ENCODE data around the gene RNASEH2A. TPM values are rescaled to one million over a fixed set of nuclear protein-coding genes. Genes with fewer than 3 reads are reported as not detected.
"Not testable (repeated sequence)": the region's sequence is repeated elsewhere in the genome, so short reads cannot be mapped to it uniquely, and the experiment has no call there.

RNASEH2A gene
- total RNA-seq, 1 donor from 2014 or later: 15.9 TPM

- DNase-seq (ENCODE audit: low spot score in 2 of 2) (no peak), FAIRE-seq (no peak)
Measured at GRCh38 chr19:12792853-12793289, 13.5 kb upstream of the RNASEH2A start.

DNA sequence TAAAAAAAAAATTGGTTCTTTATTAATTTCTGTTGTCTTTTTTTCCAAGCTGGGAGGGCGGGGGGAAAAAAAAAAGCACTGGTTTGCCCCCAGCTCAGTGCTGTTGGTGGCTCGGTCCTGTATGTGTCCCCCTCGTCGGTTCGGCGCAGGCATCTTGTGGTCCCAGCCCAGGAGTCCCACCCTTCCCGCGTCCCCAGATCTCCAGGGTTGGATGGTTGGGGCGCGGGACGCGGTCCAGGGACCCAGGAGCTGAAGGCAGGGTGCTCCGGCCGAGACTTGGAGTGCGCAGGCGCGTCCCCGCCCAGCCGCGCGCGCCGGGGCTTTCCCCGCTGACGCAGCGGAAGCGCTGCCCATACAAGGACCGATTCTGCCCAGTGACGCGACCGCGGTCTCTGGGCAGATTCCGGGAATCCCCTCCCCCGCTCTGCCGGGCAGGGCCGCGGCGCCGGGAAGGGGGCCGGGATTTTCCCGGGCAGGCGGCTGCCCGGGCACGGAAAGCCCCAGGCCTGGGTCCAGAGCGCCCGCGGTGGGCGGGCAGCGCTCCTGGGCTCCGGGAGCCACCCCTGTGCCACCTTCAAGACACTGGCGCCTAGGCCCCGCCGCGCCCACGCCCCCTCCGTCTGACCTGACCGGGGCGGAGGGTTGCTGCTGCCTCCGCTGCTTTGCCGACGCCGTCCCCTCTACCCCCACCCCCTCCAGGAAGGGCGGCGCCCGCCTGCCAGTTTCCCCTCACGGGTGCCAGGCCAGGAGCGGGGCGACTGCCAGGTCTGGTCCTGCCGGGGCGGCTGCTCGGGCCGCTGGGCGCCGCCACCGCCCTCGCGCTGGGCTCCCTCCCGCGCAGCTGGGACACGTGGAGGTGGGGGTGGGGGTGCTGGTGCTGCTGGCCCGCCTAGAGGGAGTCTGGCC, 12.8 kb upstream of the RNASEH2A start:
- DNase-seq (ENCODE audit: low spot score in 2 of 2) (peak; percentile 97 to 100), FAIRE-seq (no peak)

DNA sequence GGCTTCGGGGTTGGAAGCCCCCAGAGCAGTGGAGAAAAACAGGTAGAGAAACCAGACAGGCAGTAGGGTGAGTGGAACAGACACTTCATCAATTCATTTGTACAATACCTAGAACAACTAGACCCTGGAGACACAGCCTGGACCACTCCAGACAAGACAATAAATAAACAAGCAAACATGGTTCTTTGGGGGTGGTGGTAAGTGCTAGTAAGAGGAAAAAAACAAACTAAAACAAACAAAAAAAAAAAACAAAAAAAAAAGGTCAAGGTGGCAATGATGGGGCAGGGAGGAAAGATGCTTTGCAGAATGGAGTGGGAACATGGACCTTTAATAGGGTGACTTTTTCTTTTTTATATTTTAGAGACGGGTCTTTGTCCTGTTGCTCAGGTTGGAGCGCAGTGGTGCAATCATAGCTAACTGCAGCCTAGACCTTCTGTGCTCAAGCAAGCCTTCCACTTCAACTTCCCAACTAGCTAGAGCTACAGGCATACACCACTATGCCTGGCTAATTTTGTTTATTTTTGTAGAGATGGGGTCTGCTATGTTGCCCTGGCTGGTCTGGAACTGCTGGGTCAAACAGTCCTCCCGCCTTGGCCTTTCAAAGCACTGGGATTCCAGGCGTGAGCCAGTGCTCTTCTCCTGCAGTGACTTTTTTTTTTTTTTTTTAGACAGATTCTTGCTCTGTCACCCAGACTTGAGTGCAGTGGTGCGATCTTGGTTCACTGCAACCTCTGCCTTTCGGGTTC, 12.0 kb upstream of the RNASEH2A start:
- DNase-seq (ENCODE audit: low spot score in 2 of 2) (no peak), FAIRE-seq (no peak)

DNA sequence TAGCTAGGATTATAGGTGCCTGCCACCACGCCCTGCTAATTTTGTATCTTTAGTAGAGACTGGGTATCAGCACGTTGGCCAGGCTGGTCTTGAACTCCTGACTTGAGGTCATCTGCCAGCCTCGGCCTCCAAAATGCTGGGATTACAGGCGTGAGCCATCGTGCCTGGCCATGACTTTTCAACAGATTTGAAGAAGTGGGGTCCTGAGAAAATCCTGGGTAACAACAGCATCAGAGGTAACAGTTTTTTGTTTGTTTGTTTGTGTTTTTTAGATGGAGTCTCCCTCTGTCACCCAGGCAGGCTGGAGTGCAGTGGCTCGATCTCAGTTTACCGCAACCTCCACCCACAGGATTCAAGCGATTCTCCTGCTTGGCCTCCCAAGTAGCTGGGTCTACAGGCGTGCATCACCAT, 11.4 kb upstream of the RNASEH2A start:
- FAIRE-seq (no peak), DNase-seq (ENCODE audit: low spot score in 2 of 2) (no peak)

DNA sequence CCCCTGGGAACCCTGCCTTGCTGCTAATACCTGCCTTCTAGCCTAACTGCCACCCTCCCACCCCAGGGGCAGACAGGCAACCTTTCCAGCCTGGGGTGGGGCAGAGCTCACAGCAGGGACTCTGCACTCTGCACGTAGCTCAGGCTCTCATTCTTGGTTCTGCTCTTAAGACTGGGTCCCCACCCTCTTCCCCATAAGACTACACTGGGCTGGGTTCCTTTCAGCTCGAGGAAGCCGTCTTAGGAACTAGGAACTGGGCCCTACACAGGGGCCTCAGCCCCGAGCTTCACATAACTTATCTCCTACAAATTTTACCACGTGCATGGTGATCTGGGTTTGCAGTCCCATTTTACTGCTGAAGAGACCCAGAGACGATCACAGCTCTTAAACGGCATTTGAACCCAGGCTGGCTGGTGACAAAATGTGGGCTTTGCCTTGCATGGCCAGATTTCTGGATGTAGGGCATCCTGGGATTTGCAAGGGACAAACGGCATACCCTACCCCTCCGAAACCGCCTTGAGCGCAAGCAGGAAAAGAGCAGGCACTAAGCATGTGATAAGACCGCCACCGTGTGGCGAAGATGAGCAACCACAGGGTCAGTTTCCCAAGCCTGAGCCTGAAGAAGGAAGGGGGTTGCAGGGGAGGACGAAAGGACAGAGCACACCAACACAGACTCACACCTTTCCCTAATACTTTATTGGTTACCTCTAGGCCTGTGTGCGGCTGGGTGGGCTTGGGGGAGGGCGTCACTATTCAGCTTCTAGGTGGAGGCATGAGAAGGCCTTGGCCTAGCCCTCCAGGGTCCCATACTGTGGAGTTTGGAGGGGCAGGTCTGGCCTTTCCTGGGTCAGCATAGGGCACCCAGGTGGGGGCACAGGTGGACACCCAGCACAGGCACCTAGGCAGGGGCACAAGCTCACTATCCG, 10.0 kb upstream of the RNASEH2A start:
- DNase-seq (ENCODE audit: low spot score in 2 of 2): peak; percentile 64 to 69
- FAIRE-seq: no peak

DNA sequence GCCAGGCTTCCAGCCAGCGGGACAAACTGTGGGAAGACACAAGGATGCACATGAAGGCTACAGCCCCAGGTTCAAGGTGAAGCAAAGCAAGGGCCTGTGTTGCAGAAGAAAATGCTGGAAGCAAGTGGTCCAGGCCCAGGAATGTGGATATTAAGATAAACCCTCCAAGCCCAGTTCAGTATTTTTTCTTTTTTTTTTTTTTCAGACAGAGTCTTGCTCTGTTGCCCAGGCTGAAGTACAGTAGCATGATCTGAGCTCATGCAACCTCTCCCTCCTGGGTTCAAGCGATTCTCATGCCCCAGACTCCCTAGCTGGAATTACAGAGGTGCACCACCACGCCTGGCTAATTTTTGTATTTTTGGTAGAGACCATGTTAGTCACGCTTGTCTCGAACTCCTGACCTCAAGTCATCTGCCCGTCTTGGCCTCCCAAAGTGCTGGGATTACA, 9.2 kb upstream of the RNASEH2A start:
- FAIRE-seq (no peak), DNase-seq (ENCODE audit: low spot score in 2 of 2) (no peak)

GRCh38 chr19:12797607-12798006, 8.8 kb upstream of the RNASEH2A start:
- not testable (repeated sequence) for FAIRE-seq; DNase-seq (ENCODE audit: low spot score in 2 of 2)

GRCh38 chr19:12799742-12800465, 6.5 kb upstream of the RNASEH2A start:
- FAIRE-seq: no peak

GRCh38 chr19:12800466-12800770, 6.0 kb upstream of the RNASEH2A start:
- FAIRE-seq (no peak), DNase-seq (ENCODE audit: low spot score in 2 of 2) (no peak)

More at GRCh38 chr19:12799742-12800465, 6.5 kb upstream of the RNASEH2A start:
- no peak for DNase-seq (ENCODE audit: low spot score in 2 of 2)

DNA sequence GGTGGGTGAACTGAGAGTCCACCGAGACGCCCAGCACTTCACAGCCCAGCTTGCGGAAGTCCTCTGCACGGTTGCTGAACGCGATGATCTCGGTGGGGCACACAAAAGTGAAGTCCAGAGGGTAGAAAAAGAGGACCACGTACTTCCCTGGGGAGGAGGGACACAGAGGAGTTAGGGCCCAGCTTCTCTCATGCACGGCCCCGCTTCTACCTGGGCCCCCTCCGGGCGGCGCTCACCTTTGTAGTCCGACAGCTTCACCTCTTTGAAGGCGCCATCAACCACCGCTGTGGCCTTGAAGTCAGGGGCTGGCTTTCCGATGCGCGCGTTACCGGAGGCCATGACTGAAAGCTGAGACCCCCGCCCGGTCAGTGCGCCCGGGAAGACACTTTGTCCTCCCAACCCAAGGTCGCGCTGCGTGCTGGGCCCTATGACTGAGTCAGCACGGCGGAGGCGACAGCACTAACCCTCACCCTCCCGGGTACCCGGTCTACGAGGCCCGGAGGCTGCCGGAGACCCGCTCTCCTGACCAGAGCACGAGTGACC, 5.4 kb upstream of the RNASEH2A start:
- DNase-seq (ENCODE audit: low spot score in 2 of 2) (peak in 1 of 2 donors; percentile 49), FAIRE-seq (no peak)

DNA sequence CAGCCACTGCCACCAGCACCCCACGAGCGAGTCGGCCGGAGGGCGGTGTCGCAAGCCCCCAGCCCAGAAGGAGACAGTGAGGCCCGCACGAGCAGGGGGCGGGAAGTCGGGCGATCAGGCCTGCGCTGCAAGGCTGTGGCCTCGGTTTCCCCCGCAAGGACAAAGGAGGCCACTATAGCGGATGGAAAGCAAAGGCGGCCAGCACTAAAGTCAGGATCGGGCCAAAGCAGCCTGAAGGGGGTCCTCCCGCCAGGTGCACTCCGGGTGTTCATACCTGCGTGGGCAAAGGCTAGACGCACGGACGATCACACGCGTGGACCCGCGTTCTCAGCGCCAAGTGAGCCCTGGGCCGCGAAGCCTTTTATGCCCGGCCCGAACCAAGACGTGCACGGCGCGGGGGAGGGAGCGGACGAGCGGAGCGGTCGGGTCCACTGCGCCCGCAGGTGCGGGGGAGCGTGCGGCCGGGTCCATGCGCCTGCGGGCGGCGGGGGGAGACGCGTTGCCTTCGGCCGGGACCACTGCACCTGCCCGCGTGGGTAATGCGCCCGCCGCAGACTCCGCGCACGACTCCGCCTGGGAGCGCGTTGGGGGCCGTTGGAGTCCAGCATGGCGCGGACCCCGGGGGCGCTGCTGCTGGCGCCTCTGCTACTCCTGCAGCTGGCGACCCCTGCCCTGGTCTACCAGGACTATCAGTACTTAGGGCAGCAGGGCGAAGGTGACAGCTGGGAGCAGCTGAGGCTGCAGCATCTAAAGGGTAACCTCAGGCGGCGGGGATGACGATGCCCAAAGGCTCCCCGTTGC, 4.7 kb upstream of the RNASEH2A start, which contains the start of the genes PRDX2 and THSD8:
Gene PRDX2, minus strand, starts transcription at position 335 of the 801 bp plus-strand sequence. CDS start 539 bp downstream, outside the sequence.
Gene THSD8, plus strand, starts transcription at position 604 of the 801 bp plus-strand sequence. Its CDS starts 3 bp downstream, at position 607.
- DNase-seq (ENCODE audit: low spot score in 2 of 2): peak; percentile 84 to 87
- no peak for FAIRE-seq

- peak; percentile 57 to 59 for DNase-seq (ENCODE audit: low spot score in 2 of 2)
- no peak for FAIRE-seq
Measured at GRCh38 chr19:12802267-12803106, 3.9 kb upstream of the RNASEH2A start.

DNA sequence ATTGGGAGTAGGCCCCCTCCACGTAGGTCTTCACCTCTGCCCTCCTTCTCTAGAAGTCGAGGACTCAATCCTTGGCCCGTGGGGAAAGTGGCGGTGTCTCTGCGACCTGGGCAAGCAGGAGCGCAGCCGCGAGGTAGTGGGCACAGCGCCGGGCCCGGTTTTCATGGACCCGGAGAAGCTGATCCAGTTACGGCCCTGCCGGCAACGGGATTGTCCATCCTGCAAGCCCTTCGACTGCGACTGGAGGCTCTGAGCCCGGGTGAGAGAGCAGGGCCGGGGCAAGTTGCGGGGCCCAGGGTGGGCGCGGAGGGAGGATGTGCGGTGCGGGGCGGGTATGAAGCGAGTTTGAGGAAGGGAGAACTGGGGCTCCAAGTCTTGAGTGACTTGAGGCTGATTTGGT, 2.3 kb upstream of the RNASEH2A start:
- no peak for FAIRE-seq

DNA sequence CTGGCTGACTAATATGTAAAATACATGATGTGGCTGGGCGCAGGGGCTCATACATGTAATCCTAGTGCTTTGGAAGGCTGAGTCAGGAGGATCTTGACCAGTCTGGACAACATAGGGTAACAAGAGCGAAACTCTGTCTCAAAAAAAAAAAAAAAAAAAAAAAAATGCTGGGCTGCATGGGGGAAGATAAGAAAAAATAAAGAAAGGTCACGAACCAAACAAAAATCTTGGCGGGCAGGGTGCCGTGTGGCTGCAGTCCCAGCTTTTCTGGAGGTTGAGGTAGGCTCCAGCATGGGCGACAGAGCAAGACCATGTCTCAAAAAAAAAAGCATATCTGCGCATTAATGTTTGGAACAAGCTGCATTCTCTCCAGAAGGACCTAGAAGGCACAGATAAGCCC, 8.7 kb downstream of the RNASEH2A start:
- no peak for DNase-seq (ENCODE audit: low spot score in 2 of 2)
- FAIRE-seq: no peak

More for the DNA sequence above, 2.3 kb upstream of the RNASEH2A start:
- DNase-seq (ENCODE audit: low spot score in 2 of 2): no peak

- not testable (repeated sequence) for FAIRE-seq; DNase-seq (ENCODE audit: low spot score in 2 of 2)
Measured at GRCh38 chr19:12817188-12817587, 10.8 kb downstream of the RNASEH2A start.

- not testable (repeated sequence) for DNase-seq (ENCODE audit: low spot score in 2 of 2); FAIRE-seq
Measured at GRCh38 chr19:12817810-12818209, 11.4 kb downstream of the RNASEH2A start.

DNA sequence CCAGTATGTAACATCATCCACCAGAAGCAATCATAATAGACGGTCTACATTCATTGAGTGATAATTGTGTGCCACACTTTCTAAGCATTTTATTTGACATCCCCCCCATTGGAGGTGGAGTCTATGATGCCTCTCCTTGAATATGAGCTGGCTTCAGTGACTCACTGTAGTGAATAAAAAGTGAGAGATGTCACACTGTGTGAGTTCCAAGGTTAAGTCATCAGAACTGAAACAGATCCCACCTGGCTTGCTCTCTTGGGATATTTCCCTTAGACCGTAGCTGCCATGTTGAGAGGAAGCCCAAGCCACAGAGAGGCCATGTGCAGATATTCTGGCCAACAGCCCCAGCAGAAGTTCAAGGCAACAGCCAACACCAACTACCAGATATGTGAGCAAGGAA, 15.4 kb downstream of the RNASEH2A start:
- FAIRE-seq (no peak), DNase-seq (ENCODE audit: low spot score in 2 of 2) (no peak)

Data from frontal cortex (tissue), 4 donors.